DMS 273 (cell line): Measurements from ENCODE around the gene L3MBTL3.
"Not testable (repeated sequence)": the region's sequence is repeated elsewhere in the genome, so short reads cannot be mapped to it uniquely, and the experiment has no call there.

Source experiments
- DNase-seq: peaks from one replicate; lab custom pipeline; 2025; ENCODE audit not compliant: unreplicated experiment; lab: John Stamatoyannopoulos, UW

L3MBTL3 gene

GRCh38 chr6:130134582-130134981, 116.2 kb downstream of the L3MBTL3 start:
- DNase-seq = peak; percentile 16

GRCh38 chr6:130136798-130137197, 118.4 kb downstream of the L3MBTL3 start:
- no peak for DNase-seq

GRCh38 chr6:130138116-130138908, 119.9 kb downstream of the L3MBTL3 start:
- DNase-seq = no peak

GRCh38 chr6:130138909-130139242, 120.5 kb downstream of the L3MBTL3 start:
- DNase-seq = no peak

- DNase-seq = no peak
Observed at GRCh38 chr6:130140084-130140483, 121.7 kb downstream of the L3MBTL3 start.

- DNase-seq = no peak
Observed at GRCh38 chr6:130143709-130144108, 125.3 kb downstream of the L3MBTL3 start.

- no peak for DNase-seq
Observed at GRCh38 chr6:130147111-130147510, 128.7 kb downstream of the L3MBTL3 start.

GRCh38 chr6:130148181-130148580, 129.8 kb downstream of the L3MBTL3 start:
- peak; percentile 22 for DNase-seq

- not testable (repeated sequence) for DNase-seq
Observed at GRCh38 chr6:130149016-130149415, 130.6 kb downstream of the L3MBTL3 start.

GRCh38 chr6:130150906-130151305, 132.5 kb downstream of the L3MBTL3 start:
- DNase-seq = peak; percentile 7

GRCh38 chr6:130152908-130153510, 134.6 kb downstream of the L3MBTL3 start:
- no peak for DNase-seq

GRCh38 chr6:130156908-130157307, 138.5 kb downstream of the L3MBTL3 start:
- no peak for DNase-seq

GRCh38 chr6:130158056-130158455, 139.7 kb downstream of the L3MBTL3 start:
- DNase-seq = no peak

GRCh38 chr6:130158548-130158947, 140.2 kb downstream of the L3MBTL3 start:
- DNase-seq = no peak

- no peak for DNase-seq
Observed at GRCh38 chr6:130159956-130160355, 141.6 kb downstream of the L3MBTL3 start.

GRCh38 chr6:130161683-130162404, 143.5 kb downstream of the L3MBTL3 start:
- no peak for DNase-seq

GRCh38 chr6:130162421-130162820, 144.0 kb downstream of the L3MBTL3 start:
- no peak for DNase-seq

- DNase-seq = no peak
Observed at GRCh38 chr6:130163266-130163665, 144.9 kb downstream of the L3MBTL3 start.

GRCh38 chr6:130164251-130164650, 145.9 kb downstream of the L3MBTL3 start:
- no peak for DNase-seq

- no peak for DNase-seq
Observed at GRCh38 chr6:130167655-130168054, 149.3 kb downstream of the L3MBTL3 start.

GRCh38 chr6:130170160-130170559, 151.8 kb downstream of the L3MBTL3 start:
- DNase-seq = not testable (repeated sequence)
